Measurements from ENCODE around the gene KIF6. TPM values are rescaled to one million over a fixed set of nuclear protein-coding genes. Genes with fewer than 3 reads are reported as not detected.

KIF6 gene
- total RNA-seq, 2 experiments from 2014 or later: not detected

GRCh38 chr6:39695447-39695846 lies 29.8 kb downstream of the KIF6 start:
- ChIA-PET CTCF (no interaction called here), POLR2A (no interaction called here)
- Histone ChIP-seq H3K9me3 (ENCODE audit: control insufficient read depth in 1 of 2, insufficient read depth in 1 of 2, low read length in 2 of 2) (no peaks in the 10 kb centered on the region), H3K27ac (ENCODE audit: low read depth in 1 of 2, low read length in 2 of 2) (no peak overlapping the region), H3K36me3 (ENCODE audit: insufficient read depth, low read length) (no peaks in the 10 kb centered on the region), H3K4me1 (ENCODE audit: insufficient read depth, low read length) (no peaks in the 10 kb centered on the region), H3K4me3 (ENCODE audit: low read length) (no peak overlapping the region), H3K27me3 (ENCODE audit: control insufficient read depth in 1 of 2, insufficient read depth in 2 of 2, low read length in 2 of 2) (no peaks in the 10 kb centered on the region)
- no peak for ATAC-seq (ENCODE audit: poor library complexity)
- Mint-ChIP-seq H3K9me3 (no peaks in the 10 kb centered on the region), H3K36me3 (ENCODE audit: low read depth) (no peaks in the 10 kb centered on the region), H3K27ac (no peak overlapping the region), H3K4me1 (ENCODE audit: low read depth) (no peaks in the 10 kb centered on the region), H3K4me3 (no peak overlapping the region), H3K27me3 (peaks cover 25% of the 10 kb centered on the region)
- DNase-seq: no peak
- intact Hi-C loops (cut with DNase I, micrococcal nuclease): no loop called here
- no peak for TF ChIP-seq CTCF (IDR thresholded peaks at IDR 0.05)

- H3K36me3 Mint-ChIP-seq (ENCODE audit: low read depth): no peaks in the 10 kb centered on the region
- CTCF ChIA-PET: interaction anchor here (1.3 kb wide), 1 partner anchor 20 kb away, joined by 3 read pairs; no protein-coding TSS in a partner anchor
- H3K27ac Mint-ChIP-seq: no peak overlapping the region
- no peak for ATAC-seq (ENCODE audit: poor library complexity)
- Histone ChIP-seq H3K27me3 (ENCODE audit: control insufficient read depth in 1 of 2, insufficient read depth in 2 of 2, low read length in 2 of 2) (no peaks in the 10 kb centered on the region), H3K4me1 (ENCODE audit: insufficient read depth, low read length) (no peaks in the 10 kb centered on the region), H3K4me3 (ENCODE audit: low read length) (no peak overlapping the region), H3K36me3 (ENCODE audit: insufficient read depth, low read length) (no peaks in the 10 kb centered on the region), H3K27ac (ENCODE audit: low read depth in 1 of 2, low read length in 2 of 2) (no peak overlapping the region), H3K9me3 (ENCODE audit: control insufficient read depth in 1 of 2, insufficient read depth in 1 of 2, low read length in 2 of 2) (no peaks in the 10 kb centered on the region)
- H3K4me3 Mint-ChIP-seq: no peak overlapping the region
- DNase-seq: no peak
- POLR2A ChIA-PET: no interaction called here
- H3K4me1 Mint-ChIP-seq (ENCODE audit: low read depth): no peaks in the 10 kb centered on the region
- TF ChIP-seq CTCF (IDR thresholded peaks at IDR 0.05): no peak
- H3K27me3 Mint-ChIP-seq: peaks cover 40% of the 10 kb centered on the region
- intact Hi-C loops (cut with DNase I, micrococcal nuclease): no loop called here
- H3K9me3 Mint-ChIP-seq: no peaks in the 10 kb centered on the region
Measured at GRCh38 chr6:39693206-39693605, 32.0 kb downstream of the KIF6 start.

- H3K36me3 Mint-ChIP-seq (ENCODE audit: low read depth): no peaks in the 10 kb centered on the region
- no peak for ATAC-seq (ENCODE audit: poor library complexity)
- Histone ChIP-seq H3K4me3 (ENCODE audit: low read length) (no peak overlapping the region), H3K27me3 (ENCODE audit: control insufficient read depth in 1 of 2, insufficient read depth in 2 of 2, low read length in 2 of 2) (no peaks in the 10 kb centered on the region), H3K27ac (ENCODE audit: low read depth in 1 of 2, low read length in 2 of 2) (no peak overlapping the region), H3K9me3 (ENCODE audit: control insufficient read depth in 1 of 2, insufficient read depth in 1 of 2, low read length in 2 of 2) (no peaks in the 10 kb centered on the region), H3K36me3 (ENCODE audit: insufficient read depth, low read length) (no peaks in the 10 kb centered on the region), H3K4me1 (ENCODE audit: insufficient read depth, low read length) (no peaks in the 10 kb centered on the region)
- intact Hi-C loops (cut with DNase I, micrococcal nuclease): no loop called here
- no peaks in the 10 kb centered on the region for H3K4me1 Mint-ChIP-seq (ENCODE audit: low read depth)
- TF ChIP-seq CTCF (IDR thresholded peaks at IDR 0.05): no peak
- no peak overlapping the region for H3K27ac Mint-ChIP-seq
- peaks cover 55% of the 10 kb centered on the region for H3K27me3 Mint-ChIP-seq
- ChIA-PET CTCF (no interaction called here), POLR2A (no interaction called here)
- no peaks in the 10 kb centered on the region for H3K9me3 Mint-ChIP-seq
- no peak overlapping the region for H3K4me3 Mint-ChIP-seq
- DNase-seq: no peak
Measured at GRCh38 chr6:39688494-39688893, 36.7 kb downstream of the KIF6 start.
